SK-N-SH (cell line): ENCODE measurements around the gene TCF3.

Experiments
- CTCF ChIP-seq: fragments of 200-600 bp; sonication (generic); IDR thresholded peaks from 2 replicates; pipeline ENCODE4 v1.6.1; 2017; ENCODE audit warnings: antibody characterized with exemption, mild to moderate bottlenecking, moderate library complexity
- RFX5 ChIP-seq: IDR thresholded peaks from 2 replicates; pipeline ENCODE4 v1.6.1; 2012; ENCODE audit warnings: mild to moderate bottlenecking, improper control_type of control experiment, low read length
- USF2 ChIP-seq: fragments of 150-350 bp; IDR thresholded peaks from 2 replicates; pipeline ENCODE4 v1.6.1; 2017; ENCODE audit warnings: antibody characterized with exemption, low read length, low read depth, borderline replicate concordance

GRCh38 chr19:1683869-1684572, 31.6 kb upstream of the TCF3 start:
- TF ChIP-seq RFX5 (no peak), USF2 (no peak), CTCF (no peak)
